Measurements from ENCODE around the gene BUB1B. TPM values are rescaled to one million over a fixed set of nuclear protein-coding genes. Genes with fewer than 3 reads are reported as not detected.
"Not testable (repeated sequence)": the region's sequence is repeated elsewhere in the genome, so short reads cannot be mapped to it uniquely, and the experiment has no call there.

BUB1B gene
- total RNA-seq, 2 donors from 2014 or later: 2.9 to 10.4 TPM

DNA sequence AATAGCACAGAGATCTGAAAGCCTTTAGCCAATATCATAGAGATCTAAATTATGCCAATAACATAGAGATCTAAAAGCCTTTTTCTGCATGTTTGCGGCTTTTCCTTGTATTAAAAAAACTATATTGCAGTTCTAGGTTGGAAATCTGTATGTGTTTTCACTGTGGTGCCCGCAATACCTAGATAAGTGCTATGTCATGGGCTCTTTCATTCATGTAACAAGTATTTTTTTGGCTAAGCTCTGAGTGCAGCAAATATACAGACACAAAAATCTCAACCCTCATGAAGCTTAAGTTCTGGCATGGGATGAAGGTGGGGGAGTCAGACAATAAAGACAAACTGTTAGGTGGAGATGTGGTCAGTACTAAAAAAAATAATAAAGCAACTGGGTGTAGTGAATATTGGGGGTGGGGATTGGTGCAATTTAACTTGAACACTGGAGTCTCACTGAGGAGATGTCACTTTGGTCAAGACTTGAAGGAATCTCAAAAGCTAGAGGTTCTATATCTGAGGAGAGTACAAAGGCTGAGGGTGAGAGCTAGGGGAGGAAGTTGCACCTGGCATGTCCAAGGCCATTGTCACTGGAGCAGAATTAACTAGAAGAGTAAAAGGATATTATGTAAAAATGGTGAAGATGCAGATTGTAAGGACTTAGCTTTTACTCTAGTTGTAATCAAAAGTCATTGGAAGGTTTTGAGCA is 973 bp downstream of the BUB1B start:
- no peak for DNase-seq
- intact Hi-C loops (cut with DNase I, micrococcal nuclease): no loop called here
- ATAC-seq: no peak

DNA sequence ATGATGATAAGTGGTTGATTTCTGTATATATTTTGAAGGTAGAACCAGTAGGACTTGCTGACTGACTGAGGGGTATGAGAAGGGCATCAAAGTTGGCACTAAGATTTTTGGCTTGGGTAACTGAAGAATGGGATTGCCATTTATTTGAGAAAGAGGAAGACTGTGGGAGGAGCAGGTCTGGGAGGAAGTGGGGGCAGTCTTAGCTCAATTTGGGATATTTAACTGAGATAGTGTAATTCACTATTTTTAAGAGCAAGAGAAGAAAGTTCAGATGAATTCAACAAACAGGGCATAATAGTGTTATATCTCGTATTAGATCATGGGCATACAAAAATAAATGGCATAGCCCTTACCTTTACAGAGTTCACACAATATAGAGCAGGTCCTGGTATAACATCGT is 1.7 kb downstream of the BUB1B start:
- no peak for DNase-seq
- intact Hi-C loops (cut with DNase I, micrococcal nuclease): no loop called here
- no peak for ATAC-seq

DNA sequence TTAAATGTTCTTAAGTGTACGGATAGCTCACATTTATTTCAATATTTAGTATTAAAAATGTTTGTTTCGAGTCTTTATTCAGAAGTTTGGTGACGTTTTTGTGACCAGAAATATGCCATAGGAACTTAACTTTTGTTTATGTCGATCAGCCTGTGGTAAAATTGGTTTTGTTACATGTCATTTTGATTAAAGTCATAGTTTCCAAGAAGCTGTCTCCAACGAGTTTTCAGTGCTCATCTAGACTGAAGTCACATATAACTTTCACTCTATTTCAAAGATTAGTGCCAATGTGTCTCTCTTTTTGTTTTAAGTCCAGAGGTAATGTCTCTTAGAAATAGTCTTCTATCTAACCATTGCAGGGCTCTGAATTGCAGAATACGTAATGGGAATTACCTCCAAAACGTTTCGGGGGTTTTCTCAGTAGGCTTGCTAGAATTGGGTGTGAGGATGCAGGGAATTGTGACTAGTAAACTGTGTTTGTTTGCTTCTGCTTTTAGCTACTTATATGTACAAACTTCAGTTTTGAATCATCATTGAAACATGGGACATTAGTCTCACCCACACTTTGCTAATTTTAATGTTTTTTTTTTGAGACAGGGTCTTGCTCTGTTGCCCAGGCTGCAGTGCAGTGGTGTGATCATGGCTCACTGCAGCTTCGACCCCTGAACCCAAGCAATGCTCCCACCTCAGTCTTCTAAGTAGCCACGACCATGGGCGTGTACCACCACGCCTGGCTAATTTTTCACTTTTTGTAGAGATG is 3.0 kb downstream of the BUB1B start:
- intact Hi-C loops (cut with DNase I, micrococcal nuclease): no loop called here
- DNase-seq: no peak
- ATAC-seq: no peak

DNA sequence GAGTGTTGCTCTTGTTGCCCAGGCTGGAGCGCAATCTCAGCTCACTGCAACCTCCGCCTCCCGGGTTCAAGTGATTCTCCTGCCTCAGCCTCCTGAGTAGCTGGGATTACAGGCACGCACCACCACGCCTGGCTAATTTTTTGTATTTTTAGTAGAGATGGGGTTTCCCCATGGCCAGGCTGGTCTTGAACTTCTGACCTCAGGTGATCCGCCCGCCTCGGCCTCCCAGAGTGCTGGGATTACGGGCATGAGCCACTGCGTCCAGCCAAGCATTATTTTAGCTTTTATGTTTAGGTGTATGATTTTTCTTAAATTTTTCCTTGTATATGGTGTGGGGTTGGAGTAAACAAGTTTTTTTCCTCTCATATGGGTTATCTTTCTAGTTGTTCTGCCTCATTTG is 6.5 kb downstream of the BUB1B start:
- DNase-seq; intact Hi-C loops (cut with DNase I, micrococcal nuclease); ATAC-seq: not testable (repeated sequence)

DNA sequence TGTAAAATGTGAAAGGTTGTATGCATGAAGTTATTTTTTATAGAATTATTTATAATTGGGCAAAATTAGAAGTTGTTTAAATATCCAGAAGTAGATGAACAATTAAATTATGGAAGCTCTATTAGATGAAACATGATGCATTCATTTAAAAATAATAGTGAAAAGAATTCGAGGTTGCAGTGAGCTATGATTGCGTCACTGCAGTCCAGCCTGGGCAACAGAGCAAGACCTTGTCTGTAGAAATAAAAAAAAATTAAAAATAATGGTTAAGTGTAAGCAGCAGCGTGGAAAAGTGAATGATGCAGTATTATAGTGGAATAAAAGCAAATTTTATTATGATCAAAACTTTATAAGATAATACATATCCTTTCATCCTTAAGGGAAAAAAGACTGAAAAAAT is 14.3 kb downstream of the BUB1B start:
- ATAC-seq: no peak
- DNase-seq: no peak
- intact Hi-C loops (cut with DNase I, micrococcal nuclease): no loop called here

DNA sequence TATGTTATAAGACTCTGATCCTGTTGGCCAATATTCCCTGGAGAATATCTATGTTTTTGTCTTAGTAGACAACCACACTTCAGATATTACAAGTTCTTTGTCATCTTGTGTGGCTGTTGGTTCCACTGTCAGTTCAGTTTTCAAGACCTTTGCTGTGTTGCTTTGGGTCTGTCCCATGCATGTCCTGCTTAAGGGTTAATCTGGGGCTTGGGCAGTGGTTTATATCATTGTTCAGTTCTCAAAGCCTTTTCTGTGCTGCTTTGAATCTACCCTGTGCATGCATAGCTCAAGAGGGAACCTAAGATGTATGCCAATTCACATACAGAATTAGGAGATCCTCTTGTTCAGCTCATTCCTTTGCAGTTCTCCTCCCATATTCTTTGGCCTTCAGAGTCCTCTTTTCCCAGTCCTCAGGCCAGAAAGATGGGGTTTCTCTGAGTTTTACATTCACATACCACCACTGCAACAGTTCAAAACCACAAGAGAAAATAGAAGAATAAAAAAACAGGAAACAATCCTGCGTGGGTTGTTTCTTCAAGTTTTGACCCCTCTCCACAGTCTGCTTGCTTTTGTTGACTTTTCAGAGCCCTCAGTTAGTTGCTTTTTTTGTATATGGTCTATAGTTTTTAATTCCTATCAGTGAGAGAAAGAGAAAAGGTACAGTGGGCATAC is 21.6 kb downstream of the BUB1B start:
- intact Hi-C loops (cut with DNase I, micrococcal nuclease): no loop called here
- no peak for DNase-seq
- ATAC-seq: no peak

DNA sequence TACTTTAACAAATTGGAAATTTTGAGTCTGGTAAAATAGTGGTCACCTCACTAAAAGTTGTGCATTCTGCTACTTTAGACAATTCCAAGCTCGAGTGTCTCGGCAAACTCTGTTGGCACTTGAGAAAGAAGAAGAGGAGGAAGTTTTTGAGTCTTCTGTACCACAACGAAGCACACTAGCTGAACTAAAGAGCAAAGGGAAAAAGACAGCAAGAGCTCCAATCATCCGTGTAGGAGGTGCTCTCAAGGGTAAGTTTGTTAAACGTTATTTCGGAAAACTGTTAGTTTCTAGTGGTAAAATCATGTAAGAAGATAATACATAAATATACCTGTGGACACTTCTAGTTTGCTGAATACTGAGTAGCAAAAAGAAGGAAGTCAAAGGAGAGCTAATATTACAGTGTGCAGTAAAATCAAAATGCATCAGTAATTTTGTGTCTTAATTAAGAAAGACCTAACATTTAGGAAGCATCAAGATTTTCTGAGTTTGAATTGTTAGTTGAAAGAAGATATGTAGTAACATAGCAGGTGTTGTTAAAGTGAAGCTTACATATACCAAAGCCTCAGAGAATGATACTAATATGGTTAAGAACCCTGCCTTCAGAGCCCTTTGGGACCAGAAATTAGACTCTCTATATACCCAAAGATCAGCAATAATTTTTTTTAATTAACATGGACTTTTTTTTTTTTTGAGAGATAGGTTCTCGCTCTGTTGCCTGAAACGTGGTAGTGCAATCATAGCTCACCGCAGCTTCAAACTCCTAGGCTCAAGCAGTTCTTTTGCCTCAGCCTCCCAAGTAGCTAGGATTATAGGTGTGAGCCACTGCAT is 23.0 kb downstream of the BUB1B start:
- intact Hi-C loops (cut with DNase I, micrococcal nuclease): no loop called here
- DNase-seq: no peak
- ATAC-seq: no peak

DNA sequence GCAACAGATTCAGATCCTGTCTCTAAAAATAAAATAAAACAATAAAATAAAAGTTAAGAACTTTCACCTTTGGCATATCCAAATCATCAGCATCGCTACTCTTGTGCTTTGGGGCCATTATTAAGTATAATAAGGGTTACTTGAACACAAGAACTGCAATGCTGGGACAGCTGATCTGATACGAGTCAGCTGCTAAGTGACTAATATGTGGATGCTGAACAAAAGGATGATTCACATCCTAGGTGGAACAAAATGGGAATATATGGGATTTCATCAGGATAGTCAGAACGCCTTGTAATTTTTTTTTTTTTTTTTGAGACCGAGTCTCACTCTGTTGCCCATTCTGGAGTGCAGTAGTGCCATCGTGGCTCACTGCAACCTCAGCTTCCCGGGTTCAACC is 29.7 kb downstream of the BUB1B start:
- intact Hi-C loops (cut with DNase I, micrococcal nuclease): no loop called here
- ATAC-seq: no peak
- no peak for DNase-seq

DNA sequence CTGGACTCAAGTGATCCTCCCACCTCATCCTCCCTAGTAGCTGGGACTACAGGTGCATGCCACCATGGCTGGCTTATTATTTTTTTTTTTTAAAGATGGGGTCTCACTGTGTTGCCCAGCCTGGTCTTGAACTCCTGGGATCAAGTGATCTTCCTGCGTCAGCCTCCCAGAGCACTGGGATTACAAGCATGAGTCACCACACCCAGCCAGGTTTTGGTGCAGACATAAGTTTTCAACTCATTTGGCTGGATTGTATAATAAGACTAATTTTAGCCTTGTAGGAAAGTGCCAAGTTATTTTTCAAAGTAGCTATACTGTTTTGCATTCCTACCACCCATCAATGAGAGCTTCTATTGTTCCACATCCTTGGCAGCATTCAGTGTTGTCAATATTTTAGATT is 32.1 kb downstream of the BUB1B start:
- intact Hi-C loops (cut with DNase I, micrococcal nuclease): no loop called here
- DNase-seq (no peak), ATAC-seq (no peak)

DNA sequence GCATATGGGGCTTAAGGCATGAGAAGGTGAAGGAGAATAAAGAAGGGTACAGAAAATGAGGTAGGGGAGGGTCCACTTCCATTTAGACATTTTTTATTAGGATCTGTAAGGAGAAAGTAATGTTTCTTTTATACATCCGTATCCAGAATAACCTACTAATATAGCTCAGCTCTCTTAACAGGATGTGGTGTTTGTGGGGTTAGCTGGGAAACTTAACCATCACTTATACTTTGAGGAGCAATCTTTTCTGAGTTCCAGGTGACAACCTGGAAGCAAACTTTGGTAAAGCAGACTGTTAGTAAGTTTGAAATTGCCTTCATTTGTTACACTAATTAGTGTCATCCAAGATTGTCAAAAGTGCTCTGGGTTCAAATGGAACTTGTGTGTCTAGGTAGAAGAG is 36.6 kb downstream of the BUB1B start:
- ATAC-seq: no peak
- no peak for DNase-seq
- intact Hi-C loops (cut with DNase I, micrococcal nuclease): no loop called here

DNA sequence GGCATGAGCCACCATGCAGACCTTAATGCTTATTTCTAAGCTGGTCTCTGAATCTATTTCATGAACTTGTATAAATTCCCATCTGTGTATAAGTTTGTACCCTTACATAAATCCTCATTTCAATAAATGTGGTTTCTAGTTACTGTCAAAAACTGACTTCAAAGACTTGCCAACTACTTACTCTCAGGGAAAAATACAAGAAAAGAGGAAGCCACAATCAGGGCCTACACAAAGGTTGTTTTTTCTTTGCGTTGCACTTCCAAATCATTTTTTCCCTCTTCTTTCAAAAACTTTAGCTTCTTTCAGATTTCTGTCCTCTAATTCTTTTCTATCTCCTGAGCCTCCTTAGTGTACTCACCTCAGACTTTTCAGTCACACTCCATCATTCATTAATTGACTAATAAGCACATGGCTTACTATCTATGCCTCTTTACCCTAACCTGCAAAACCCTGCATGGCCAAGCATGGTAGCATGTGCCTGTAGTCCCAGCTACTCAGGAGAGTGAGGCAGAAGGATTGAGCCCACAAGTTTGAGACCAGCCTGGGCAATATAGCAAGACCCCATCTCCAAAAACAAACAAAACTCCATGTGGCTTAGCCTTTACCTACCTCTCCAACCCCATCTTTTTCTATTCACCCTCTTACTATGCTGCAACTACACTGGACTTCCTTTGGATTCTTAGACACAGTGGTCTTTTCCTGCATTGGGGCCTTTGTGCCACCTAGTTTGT is 37.7 kb downstream of the BUB1B start:
- DNase-seq (no peak), ATAC-seq (no peak)
- intact Hi-C loops (cut with DNase I, micrococcal nuclease): no loop called here

DNA sequence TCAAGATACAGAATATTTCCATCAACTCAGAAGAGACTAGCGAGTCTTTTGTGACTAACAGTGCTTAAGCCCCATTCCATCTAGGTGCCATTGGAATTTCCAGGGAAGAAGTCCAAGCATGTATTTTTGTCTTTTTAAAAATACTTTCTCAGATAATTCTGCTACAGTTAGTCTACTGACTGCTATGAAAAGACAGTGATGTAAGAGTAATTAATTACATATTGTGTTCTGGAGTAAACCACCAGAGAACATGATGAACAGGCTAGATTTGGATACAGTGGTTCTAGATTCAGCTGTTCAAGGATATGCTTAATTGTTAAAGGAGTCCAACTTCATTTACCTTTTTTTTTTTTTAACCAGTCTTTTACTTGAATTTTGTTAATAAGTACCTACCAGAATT is 43.2 kb downstream of the BUB1B start:
- ATAC-seq (no peak), DNase-seq (no peak)
- intact Hi-C loops (cut with DNase I, micrococcal nuclease): no loop called here

DNA sequence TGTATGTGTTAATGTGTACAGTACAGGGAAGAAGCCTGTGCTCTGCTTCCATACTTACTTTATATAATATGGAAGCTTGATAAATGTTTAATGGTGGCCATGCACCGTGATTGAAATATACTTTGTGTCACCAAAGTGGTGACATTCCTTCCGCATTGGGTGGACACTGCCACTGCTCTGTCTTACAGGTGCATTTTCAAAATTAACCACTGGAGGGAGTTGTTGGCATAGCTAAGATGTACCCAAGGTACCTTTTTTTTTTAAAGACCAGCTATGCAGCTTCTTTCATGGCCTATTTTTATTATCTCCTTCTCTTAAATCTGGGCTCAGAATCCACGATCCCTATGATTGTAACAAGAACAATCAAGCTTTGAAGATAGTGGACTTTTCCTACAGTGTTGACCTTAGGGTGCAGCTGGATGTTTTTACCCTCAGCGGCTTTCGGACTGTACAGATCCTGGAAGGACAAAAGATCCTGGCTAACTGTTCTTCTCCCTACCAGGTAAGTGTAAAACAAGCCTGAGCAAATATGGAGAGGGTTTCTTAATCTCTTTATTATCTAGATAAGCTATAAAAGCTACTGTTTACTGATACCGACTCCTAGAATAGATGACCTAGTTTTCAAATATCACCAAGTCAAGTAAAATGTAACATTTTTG is 56.4 kb downstream of the BUB1B start:
- ATAC-seq: peak; percentile 96
- DNase-seq: peak; percentile 13 to 45
- intact Hi-C loops (cut with DNase I, micrococcal nuclease): loop anchor here in 1 of 2 donors (5.0 to 10.0 kb wide), 2 partner anchors 55 to 102 kb away; no protein-coding TSS in a partner anchor

DNA sequence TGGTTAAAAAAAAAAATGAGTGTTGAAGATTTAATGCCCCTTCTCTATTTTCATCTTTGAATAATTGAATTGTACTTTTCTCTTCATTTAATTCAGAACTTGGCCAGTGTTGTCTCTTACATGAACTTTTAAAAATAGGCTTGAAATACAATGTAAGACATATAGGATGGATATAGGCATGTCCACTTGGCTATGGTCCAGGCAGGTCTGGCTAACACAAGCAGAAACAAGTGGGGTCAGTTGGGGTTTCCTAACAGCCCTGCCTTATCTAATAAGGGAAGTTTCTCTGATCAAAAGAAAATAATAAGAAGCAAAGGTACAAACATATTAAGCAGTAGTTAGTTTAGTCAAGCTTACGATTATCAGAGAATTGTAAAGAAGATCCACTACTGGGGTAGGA is 58.9 kb downstream of the BUB1B start:
- intact Hi-C loops (cut with DNase I, micrococcal nuclease): loop anchor here in 1 of 2 donors (5.0 to 10.0 kb wide), 2 partner anchors 52 to 105 kb away; no protein-coding TSS in a partner anchor
- DNase-seq (no peak), ATAC-seq (no peak)

DNA sequence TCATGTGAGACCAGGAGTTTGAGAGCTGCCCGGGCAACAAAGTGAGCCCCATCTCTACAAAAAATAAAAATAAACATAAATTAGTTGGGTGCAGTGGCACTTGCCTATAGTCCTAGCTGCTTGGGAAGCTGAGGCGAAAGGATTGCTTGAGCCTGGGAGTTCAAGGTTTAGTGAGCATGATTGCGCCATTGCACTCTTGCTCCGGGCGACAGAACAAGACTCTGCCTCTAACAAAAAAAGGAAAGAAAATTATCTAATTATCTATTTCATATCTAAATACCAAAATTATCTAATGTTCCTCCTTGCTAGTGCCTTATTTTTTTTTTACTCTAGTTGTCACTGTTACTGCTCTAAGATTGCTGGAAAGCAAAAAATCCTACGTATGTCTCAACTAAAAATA is 61.3 kb downstream of the BUB1B start:
- DNase-seq (no peak), ATAC-seq (no peak)
- intact Hi-C loops (cut with DNase I, micrococcal nuclease): no loop called here

DNA sequence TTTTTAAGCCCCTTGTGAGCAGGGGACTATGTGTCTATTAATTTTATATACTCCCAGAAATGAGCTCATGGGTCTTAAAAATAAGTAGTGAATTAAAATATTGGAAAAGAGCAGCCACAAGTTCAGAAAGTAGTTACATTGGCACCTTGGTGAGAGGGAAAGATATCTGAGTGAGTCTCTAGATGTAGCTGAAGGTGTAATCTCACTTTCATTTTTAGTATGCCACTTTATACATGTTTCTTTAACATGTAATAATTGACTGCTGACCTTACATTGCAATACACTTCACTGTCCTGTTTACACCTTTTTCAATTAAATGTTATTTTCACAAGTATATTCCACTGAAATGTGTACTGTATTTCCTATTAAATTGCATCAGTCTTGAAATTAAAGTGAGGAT is 65.9 kb downstream of the BUB1B start:
- no peak for DNase-seq
- ATAC-seq: no peak
- intact Hi-C loops (cut with DNase I, micrococcal nuclease): loop anchor here in 1 of 2 donors (5.0 kb wide), 1 partner anchor 46 kb away; no protein-coding TSS in a partner anchor

DNA sequence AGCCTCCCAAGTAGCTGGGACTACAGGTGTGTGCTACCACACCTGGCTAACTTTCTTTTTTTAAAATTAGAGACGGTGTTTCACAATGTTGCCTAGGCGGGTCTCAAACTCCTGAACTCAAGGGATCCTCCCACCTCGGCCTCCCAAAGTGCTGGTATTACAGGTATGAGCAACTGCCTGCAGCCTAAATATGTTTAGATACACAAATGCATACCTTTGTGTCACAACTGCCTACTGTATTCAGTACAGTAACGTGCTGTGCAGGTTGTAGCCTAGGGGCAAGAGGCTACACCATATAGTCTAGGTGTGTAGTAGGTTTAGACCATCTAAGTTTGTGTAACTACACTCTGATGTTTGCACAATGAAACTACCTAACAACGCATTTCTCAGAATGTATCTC is 68.4 kb downstream of the BUB1B start:
- DNase-seq (no peak), ATAC-seq (no peak)
- intact Hi-C loops (cut with DNase I, micrococcal nuclease): loop anchor here in 1 of 2 donors (5.0 kb wide), 1 partner anchor 43 kb away; no protein-coding TSS in a partner anchor

DNA sequence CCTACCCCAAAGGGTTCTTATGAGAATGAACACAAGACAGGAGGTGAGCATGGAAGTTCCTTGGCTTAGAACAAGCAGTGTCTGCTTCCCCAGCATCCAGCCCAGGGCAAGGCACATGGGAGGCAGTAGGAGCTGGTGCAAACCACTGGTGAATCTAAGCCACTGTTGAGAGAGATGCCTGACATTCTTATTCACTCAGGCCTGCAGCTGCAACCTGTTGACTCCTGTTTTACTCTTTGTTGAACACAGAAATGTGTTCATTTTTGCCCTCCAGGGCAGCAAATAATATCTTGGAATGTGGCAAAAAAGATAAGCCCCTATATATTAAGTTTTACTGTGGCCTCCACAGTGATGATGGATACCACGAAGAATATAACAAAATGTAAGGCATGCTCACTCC is 69.1 kb downstream of the BUB1B start:
- no peak for DNase-seq
- no peak for ATAC-seq
- intact Hi-C loops (cut with DNase I, micrococcal nuclease): loop anchor here in 1 of 2 donors (5.0 kb wide), 1 partner anchor 42 kb away; no protein-coding TSS in a partner anchor

All from left colon (tissue), 2 donors.